Caco-2 (cell line): Measurements from ENCODE around the gene KCNK3. TPM values are rescaled to one million over a fixed set of nuclear protein-coding genes. Genes with fewer than 3 reads are reported as not detected.

Source experiments
- BruUV-seq: library from RNA; stranded (reverse); fragments of 400-500 nt; replicated peaks from 2 replicates; lab custom pipeline; 2021; lab: Mats Ljungman, UMichigan
- CTCF ChIA-PET: fragments of 300-600 bp; sonication (Branson Sonifier 250); formaldehyde crosslinking; loops from one replicate; lab custom pipeline; 2022; ENCODE audit warnings: antibody characterized with exemption; lab: Charles Lee
- POLR2A ChIA-PET: fragments of 300-600 bp; sonication (Branson Sonifier 250); formaldehyde crosslinking; loops from one replicate; lab custom pipeline; 2022; ENCODE audit warnings: antibody characterized with exemption; lab: Charles Lee
- DNase-seq, 2 experiments: peaks; one replicate each; pipeline versions ENCODE4 v3.0.0 to v3.0.0-alpha.2; 2020 to 2022
- H3K27me3 ChIP-seq: replicated peaks from 2 replicates; pipeline ENCODE4 v1.6.0; 2011; ENCODE audit warnings: low read length; ENCODE audit not compliant: control insufficient read depth, insufficient read depth
- H3K36me3 ChIP-seq: 2 replicates; pipeline ENCODE4 v1.5.1; 2011; ENCODE audit warnings: low read length; ENCODE audit not compliant: control insufficient read depth, insufficient read depth
- H3K4me1 ChIP-seq: fragments of 250-450 bp; sonication (Bioruptor Pico); 2 replicates; pipeline ENCODE4 v1.5.1; 2020; ENCODE audit warnings: mild to moderate bottlenecking
- H3K4me3 ChIP-seq: 2 replicates; pipeline ENCODE4 v1.5.1; 2011; ENCODE audit warnings: low read depth, mild to moderate bottlenecking, control low read depth, low read length
- H3K9me3 ChIP-seq: fragments of 250-450 bp; sonication (Bioruptor Pico); 2 replicates; pipeline ENCODE4 v1.5.1; 2020; ENCODE audit warnings: mild to moderate bottlenecking, moderate library complexity
- H3K27ac Mint-ChIP-seq: one replicate; pipeline ENCODE4 v1.8.0; 2022; ENCODE audit warnings: mixed read lengths; ENCODE audit not compliant: unreplicated experiment
- H3K27me3 Mint-ChIP-seq: one replicate; pipeline ENCODE4 v1.8.0; 2022; ENCODE audit warnings: mixed read lengths; ENCODE audit not compliant: insufficient read depth, unreplicated experiment
- H3K36me3 Mint-ChIP-seq: one replicate; pipeline ENCODE4 v1.8.0; 2022; ENCODE audit warnings: mild to moderate bottlenecking, mixed read lengths; ENCODE audit not compliant: insufficient read depth, unreplicated experiment
- H3K4me1 Mint-ChIP-seq: one replicate; pipeline ENCODE4 v1.8.0; 2022; ENCODE audit warnings: low read depth, mixed read lengths; ENCODE audit not compliant: unreplicated experiment
- H3K4me3 Mint-ChIP-seq: one replicate; pipeline ENCODE4 v1.8.0; 2022; ENCODE audit warnings: mild to moderate bottlenecking, moderate library complexity, mixed read lengths; ENCODE audit not compliant: unreplicated experiment
- H3K9me3 Mint-ChIP-seq: one replicate; pipeline ENCODE4 v1.8.0; 2022; ENCODE audit warnings: mixed read lengths; ENCODE audit not compliant: unreplicated experiment
- CTCF ChIP-seq, 2 experiments: fragments of 200-600 bp in 1 of 2; IDR thresholded peaks; 1 replicate in 1 of 2; 2 replicates in 1 of 2; pipeline versions ENCODE4 v1.5.1 to v1.8.0; 2011 to 2022; ENCODE audit warnings: antibody characterized with exemption in 1 of 2, control low read depth in 1 of 2, inconsistent platforms in 1 of 2, low read depth in 1 of 2, low read length in 1 of 2, mild to moderate bottlenecking in 1 of 2, moderate library complexity in 1 of 2; ENCODE audit not compliant: insufficient read depth in 1 of 2, severe bottlenecking in 1 of 2, unreplicated experiment in 1 of 2
- intact Hi-C: fragments of 100-400 bp; cut with micrococcal nuclease; formaldehyde crosslinking; loops from one replicate; pipeline ENCODE4 v1.10.0; 2022; ENCODE audit not compliant: unreplicated experiment
- total RNA-seq: library from RNA; stranded (reverse); gene quantifications from 2 replicates; pipeline ENCODE4 v1.2.3, GENCODE V29; 2022

Gene KCNK3
- total RNA-seq, 1 experiment from 2014 or later, result 0.36 TPM

GRCh38 chr2:26763019-26763418 is 70.5 kb downstream of the KCNK3 start:
- Histone ChIP-seq H3K36me3 (no peaks in the 10 kb centered on the region), H3K27me3 (no peaks in the 10 kb centered on the region), H3K9me3 (no peaks in the 10 kb centered on the region), H3K4me3 (no peak overlapping the region), H3K4me1 (peaks cover 51% of the 10 kb centered on the region)
- TF ChIP-seq CTCF (IDR thresholded peaks at IDR 0.05; ENCODE audit: insufficient read depth in 1 of 2, low read depth in 1 of 2, low read length in 1 of 2, severe bottlenecking in 1 of 2, unreplicated experiment in 1 of 2), result no peak
- H3K27me3 Mint-ChIP-seq, result no peaks in the 10 kb centered on the region
- intact Hi-C loops, result no loop called here
- ChIA-PET CTCF (interaction anchor here (0.7 kb wide), 1 partner anchor 17 kb away, joined by 3 read pairs; no protein-coding TSS in a partner anchor), POLR2A (no interaction called here)
- no TSS peak for BruUV-seq
- H3K27ac Mint-ChIP-seq, result peak overlapping the region; percentile 79
- H3K9me3 Mint-ChIP-seq, result no peaks in the 10 kb centered on the region
- H3K36me3 Mint-ChIP-seq, result peaks cover 27% of the 10 kb centered on the region
- DNase-seq, result no peak
- peaks cover 27% of the 10 kb centered on the region for H3K4me1 Mint-ChIP-seq
- H3K4me3 Mint-ChIP-seq, result peak overlapping the region; percentile 86

- DNase-seq, result peak; percentile 75 to 91
- H3K9me3 ChIP-seq, result no peaks in the 10 kb centered on the region
- no peaks in the 10 kb centered on the region for H3K27me3 ChIP-seq
- Mint-ChIP-seq H3K27me3 (no peaks in the 10 kb centered on the region), H3K27ac (peak within 1 kb of the TSS; percentile 79), H3K4me3 (peak within 1 kb of the TSS; percentile 86), H3K9me3 (no peaks in the 10 kb centered on the region), H3K36me3 (peaks cover 14% of the 10 kb centered on the region), H3K4me1 (peaks cover 18% of the 10 kb centered on the region)
- POLR2A ChIA-PET, result no interaction called here
- CTCF ChIA-PET, result interaction anchor here (0.6 kb wide), 1 partner anchor 13 kb away, joined by 7 read pairs; no protein-coding TSS in a partner anchor
- intact Hi-C loops, result no loop called here
- peak within 1 kb of the TSS; percentile 96 for H3K4me3 ChIP-seq
- H3K36me3 ChIP-seq, result no peaks in the 10 kb centered on the region
- no TSS peak for BruUV-seq
- TF ChIP-seq CTCF (IDR thresholded peaks at IDR 0.05; ENCODE audit: insufficient read depth in 1 of 2, low read depth in 1 of 2, low read length in 1 of 2, severe bottlenecking in 1 of 2, unreplicated experiment in 1 of 2), result no peak
- peaks cover 39% of the 10 kb centered on the region for H3K4me1 ChIP-seq
Observed at GRCh38 chr2:26764078-26764887, 71.8 kb downstream of the KCNK3 start, which contains the start of gene SLC35F6. Gene SLC35F6 (plus strand): TSS chr2:26764284. CDS start chr2:26764350, 66 bp downstream.

GRCh38 chr2:26764906-26765305 is 72.4 kb downstream of the KCNK3 start:
- TSS peak; percentile 51 for BruUV-seq
- Histone ChIP-seq H3K9me3 (no peaks in the 10 kb centered on the region), H3K4me3 (peak overlapping the region; percentile 96), H3K4me1 (peaks cover 32% of the 10 kb centered on the region), H3K36me3 (no peaks in the 10 kb centered on the region), H3K27me3 (no peaks in the 10 kb centered on the region)
- Mint-ChIP-seq H3K9me3 (no peaks in the 10 kb centered on the region), H3K27me3 (no peaks in the 10 kb centered on the region), H3K27ac (peak overlapping the region; percentile 79), H3K4me1 (peaks cover 18% of the 10 kb centered on the region), H3K36me3 (peaks cover 10% of the 10 kb centered on the region), H3K4me3 (peak overlapping the region; percentile 86)
- ChIA-PET POLR2A (no interaction called here), CTCF (interaction anchor here (0.6 kb wide), 1 partner anchor 12 kb away, joined by 7 read pairs; no protein-coding TSS in a partner anchor)
- intact Hi-C loops, result no loop called here
- TF ChIP-seq CTCF (IDR thresholded peaks at IDR 0.05; ENCODE audit: insufficient read depth in 1 of 2, low read depth in 1 of 2, low read length in 1 of 2, severe bottlenecking in 1 of 2, unreplicated experiment in 1 of 2), result no peak
- no peak for DNase-seq
